Urinary bladder (tissue), 4 donors: Measurements from ENCODE around the gene INTS14. TPM values are rescaled to one million over a fixed set of nuclear protein-coding genes. Genes with fewer than 3 reads are reported as not detected.

Experiments
- DNase-seq: peaks from one replicate; pipeline ENCODE4 v3.0.0-alpha.2; 2015; ENCODE audit errors: extremely low spot score
- H3K27ac ChIP-seq: one replicate; pipeline ENCODE4 v1.5.1; 2013; ENCODE audit warnings: low read depth, mild to moderate bottlenecking, moderate library complexity
- H3K36me3 ChIP-seq: one replicate; pipeline ENCODE4 v1.6.1; 2013; ENCODE audit warnings: mild to moderate bottlenecking, moderate library complexity; ENCODE audit not compliant: insufficient read depth
- H3K4me1 ChIP-seq: one replicate; pipeline ENCODE4 v1.6.1; 2013; ENCODE audit warnings: mild to moderate bottlenecking, moderate library complexity; ENCODE audit not compliant: insufficient read depth
- H3K4me3 ChIP-seq: one replicate; pipeline ENCODE4 v1.5.1; 2013; ENCODE audit warnings: low read depth, low read length
- WGBS: extraction: QIAGEN DNeasy Blood & Tissue Kit; methylation state at CpG from one replicate; pipeline ENCODE4 v1.1.7; 2013; 5-methylcytosine and 5-hydroxymethylcytosine counted together
- polyA plus RNA-seq: library from polyadenylated mRNA; stranded (reverse); fragments of 200-250 nt; gene quantifications from one replicate; pipeline ENCODE4 v1.2.3, GENCODE V29; 2013
- total RNA-seq: library from RNA; depleted of rRNA; stranded (reverse); fragments of >200 nt; gene quantifications from one replicate; pipeline ENCODE4 v1.2.3, GENCODE V29; 2014
- donor health status: healthy with polysubstance abuse.
- donor health status: healthy.

INTS14 gene
- total and polyA plus RNA-seq, 2 donors = 24.1 to 48.5 TPM

DNA sequence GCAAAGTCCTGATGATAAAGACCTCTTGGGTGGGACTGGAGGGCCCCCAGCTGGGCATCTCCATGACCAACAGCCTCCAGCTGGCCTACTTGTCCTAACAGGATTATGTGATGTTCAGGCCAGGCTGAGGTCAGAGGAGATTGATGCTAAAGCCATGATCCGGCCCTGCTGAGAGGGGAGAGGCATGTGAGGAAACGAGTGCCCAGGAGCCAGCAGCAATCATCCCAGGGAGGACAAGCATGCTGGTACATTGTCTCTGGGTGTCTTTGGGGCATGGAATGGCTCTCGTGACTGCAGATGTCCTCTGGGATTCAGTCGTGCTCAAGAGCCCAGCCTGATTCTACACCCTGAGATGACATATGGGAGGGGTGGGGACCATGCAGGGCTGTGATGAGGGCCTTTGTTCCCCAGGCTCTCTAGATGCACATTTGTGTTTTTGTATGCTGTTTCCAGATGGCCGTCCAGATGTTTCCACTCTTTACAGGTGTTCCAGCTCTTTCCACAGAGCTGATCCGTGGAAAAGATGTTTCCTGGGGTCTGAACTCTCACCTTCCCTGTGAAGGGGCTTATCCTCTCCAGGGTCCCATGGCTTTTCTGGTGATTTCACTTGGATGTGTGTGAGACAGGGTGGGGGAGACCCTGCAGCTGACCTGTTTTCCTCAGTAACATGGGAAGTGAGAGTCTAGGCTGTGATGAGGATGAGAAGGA, 31.0 kb upstream of the INTS14 start:
- no peak overlapping the region for H3K4me3 ChIP-seq
- no peak for DNase-seq
- 50% methylated on average over 6 of the region's 6 CpGs for WGBS
- H3K36me3 ChIP-seq = no peaks in the 10 kb centered on the region
- H3K4me1 ChIP-seq = no peaks in the 10 kb centered on the region
- H3K27ac ChIP-seq = no peak overlapping the region

DNA sequence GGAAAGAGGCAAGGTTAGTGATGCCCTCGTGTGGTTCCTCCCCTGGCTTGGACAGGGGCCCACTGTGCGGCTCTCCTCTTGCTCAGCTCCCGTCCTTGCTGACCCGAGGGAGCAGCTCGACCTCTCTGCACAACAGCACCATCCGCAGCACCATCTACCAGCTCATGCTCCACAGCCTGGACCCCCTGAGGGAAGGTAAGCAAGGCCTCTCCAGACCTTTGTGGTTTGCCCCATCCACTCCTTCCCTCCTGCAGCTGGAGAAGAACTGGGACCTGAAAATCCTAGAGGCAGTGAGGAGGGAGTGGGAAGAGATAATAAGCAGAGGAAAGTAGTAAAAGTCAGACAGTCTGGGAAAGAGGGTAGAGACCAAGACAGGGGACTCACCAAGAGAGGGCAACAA, 28.6 kb upstream of the INTS14 start:
- no peaks in the 10 kb centered on the region for H3K4me1 ChIP-seq
- no peak overlapping the region for H3K27ac ChIP-seq
- no peak for DNase-seq
- H3K36me3 ChIP-seq = no peaks in the 10 kb centered on the region
- WGBS = 84% methylated on average over 6 of the region's 6 CpGs
- no peak overlapping the region for H3K4me3 ChIP-seq

DNA sequence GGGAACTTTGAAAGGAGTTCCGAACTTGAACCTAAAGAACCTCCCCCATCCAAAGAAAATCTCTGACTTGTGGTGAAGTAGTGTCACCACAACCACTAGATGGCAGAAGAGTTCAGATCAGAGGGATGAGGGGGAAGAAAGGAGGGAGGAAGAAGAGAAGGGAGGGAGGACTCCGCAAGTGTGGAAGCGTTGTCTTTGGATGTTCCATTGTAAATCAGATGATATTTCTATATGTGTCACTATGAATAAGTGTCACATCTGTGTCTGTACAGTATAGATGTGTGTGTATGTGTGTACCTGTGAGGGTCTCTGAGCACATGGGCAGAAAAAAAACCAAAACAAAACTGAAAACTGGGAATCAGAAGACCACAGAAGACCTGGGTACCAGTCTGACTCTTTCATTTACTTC, 27.8 kb upstream of the INTS14 start:
- no peaks in the 10 kb centered on the region for H3K4me1 ChIP-seq
- WGBS = 5% methylated on average over 3 of the region's 3 CpGs
- no peak overlapping the region for H3K27ac ChIP-seq
- no peak overlapping the region for H3K4me3 ChIP-seq
- DNase-seq = peak; percentile 56
- H3K36me3 ChIP-seq = no peaks in the 10 kb centered on the region

DNA sequence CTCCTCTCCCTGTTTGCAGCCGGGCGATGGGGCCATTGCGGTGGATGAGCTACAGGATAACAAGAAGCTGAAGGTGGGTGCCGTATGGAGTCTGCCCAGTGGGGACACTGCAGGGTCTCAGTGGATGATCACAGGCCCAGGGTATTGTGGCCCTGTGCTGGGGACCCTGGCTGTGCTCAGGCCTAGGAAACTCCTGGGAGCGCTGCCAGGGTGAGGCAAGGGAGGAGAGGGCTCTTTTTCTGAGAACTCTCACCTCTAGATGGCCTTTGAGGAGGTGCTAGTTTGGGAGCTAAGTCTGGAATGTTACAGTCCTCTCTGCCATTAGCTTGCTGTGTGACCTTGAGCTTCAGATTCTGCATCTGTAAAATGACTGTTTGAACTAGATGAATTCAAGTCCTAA, 27.2 kb upstream of the INTS14 start:
- H3K4me1 ChIP-seq = no peaks in the 10 kb centered on the region
- no peaks in the 10 kb centered on the region for H3K36me3 ChIP-seq
- DNase-seq = no peak
- no peak overlapping the region for H3K27ac ChIP-seq
- WGBS = 81% methylated on average over 5 of the region's 5 CpGs
- H3K4me3 ChIP-seq = no peak overlapping the region

DNA sequence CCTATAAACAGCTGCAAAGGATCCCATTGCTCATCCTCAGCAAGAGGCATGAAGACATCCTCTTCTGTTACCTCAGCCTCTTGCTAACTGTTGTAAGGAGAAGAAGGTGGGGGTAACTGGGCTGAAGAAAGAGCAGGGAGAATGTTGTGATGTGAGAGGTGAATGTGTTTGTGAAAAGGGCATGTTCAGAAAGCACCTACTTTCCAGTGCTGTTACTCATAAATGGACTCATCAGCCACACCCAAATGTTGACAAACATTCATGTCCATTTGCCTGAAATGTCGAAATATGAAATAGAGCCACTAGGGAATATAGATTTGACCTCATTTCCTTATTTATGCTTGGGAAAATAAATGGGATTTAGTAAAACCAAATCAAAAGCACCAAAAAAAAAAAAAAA, 23.4 kb upstream of the INTS14 start:
- WGBS = 71% methylated on average over 1 of the region's 1 CpG
- no peaks in the 10 kb centered on the region for H3K4me1 ChIP-seq
- H3K36me3 ChIP-seq = no peaks in the 10 kb centered on the region
- DNase-seq = no peak
- H3K4me3 ChIP-seq = no peak overlapping the region
- no peak overlapping the region for H3K27ac ChIP-seq

DNA sequence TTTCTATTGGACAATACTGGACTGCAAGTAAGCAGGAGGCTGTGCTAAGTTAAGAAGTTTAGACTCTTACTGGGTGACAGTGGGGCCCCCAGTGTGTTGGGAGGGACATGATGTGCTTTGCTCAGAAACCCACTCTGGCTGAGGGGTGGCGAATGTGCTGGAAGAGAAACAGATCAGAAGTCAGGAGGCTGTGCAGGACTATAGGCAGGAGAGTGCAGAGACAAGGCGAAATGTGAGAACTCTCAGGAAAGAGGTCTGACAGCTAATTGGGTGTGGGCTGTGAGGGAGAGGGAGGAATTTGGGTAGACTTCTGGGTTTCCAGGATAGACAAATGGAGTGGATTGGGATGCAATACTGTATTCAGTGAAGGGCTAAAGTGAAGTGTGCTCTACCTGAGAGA, 22.8 kb upstream of the INTS14 start:
- no peak for DNase-seq
- 58% methylated on average over 2 of the region's 2 CpGs for WGBS
- no peaks in the 10 kb centered on the region for H3K36me3 ChIP-seq
- H3K4me1 ChIP-seq = no peaks in the 10 kb centered on the region
- no peak overlapping the region for H3K4me3 ChIP-seq
- no peak overlapping the region for H3K27ac ChIP-seq

DNA sequence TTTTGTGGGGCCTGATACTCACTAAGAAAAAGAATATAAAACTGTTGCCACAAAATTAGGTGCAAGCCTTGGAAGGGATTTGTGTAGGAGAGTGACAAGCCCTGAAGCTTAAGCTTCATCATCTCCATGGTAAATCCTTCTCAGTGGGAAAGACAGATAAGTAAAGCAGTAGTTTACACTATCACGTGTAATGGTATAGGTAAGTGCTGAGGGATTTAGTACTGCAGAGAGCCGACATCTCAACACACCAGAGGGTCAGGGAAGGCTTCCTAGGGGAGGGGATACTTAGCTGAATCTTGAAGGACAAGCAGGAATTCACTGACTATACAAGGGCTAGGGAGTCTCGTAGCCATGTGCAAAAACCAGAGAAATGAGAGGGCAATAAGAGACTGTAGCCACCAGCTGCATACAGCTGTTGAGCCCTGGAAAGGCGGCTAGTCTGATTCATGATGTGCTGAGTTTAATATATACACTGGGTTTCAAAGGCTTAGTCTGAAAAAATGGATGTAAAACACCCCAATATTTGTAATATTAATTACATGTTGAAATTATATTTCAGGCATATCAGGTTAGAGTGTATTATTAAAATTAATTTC, 21.9 kb upstream of the INTS14 start:
- 44% methylated on average over 4 of the region's 4 CpGs for WGBS
- H3K27ac ChIP-seq = no peak overlapping the region
- no peak overlapping the region for H3K4me3 ChIP-seq
- H3K36me3 ChIP-seq = no peaks in the 10 kb centered on the region
- no peaks in the 10 kb centered on the region for H3K4me1 ChIP-seq
- DNase-seq = no peak

DNA sequence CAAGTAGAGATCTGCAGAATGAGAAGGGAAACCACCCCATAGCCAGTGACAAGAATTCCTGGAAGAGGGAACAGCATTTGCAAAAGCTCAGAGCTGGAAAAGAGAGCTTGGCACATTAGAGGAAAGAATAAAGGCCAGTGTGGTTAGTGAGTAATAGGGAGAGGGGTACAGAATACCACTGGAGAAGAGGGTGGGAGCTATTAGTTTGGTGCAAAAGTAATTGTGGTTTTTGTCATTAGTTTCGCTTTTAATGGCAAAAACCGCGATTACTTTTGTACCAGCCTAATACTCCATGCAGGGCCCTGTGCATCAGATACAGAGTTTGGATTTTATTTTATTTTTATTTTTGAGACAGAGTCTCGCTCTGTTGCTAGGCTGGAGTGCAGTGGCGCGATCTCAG, 20.6 kb upstream of the INTS14 start:
- Histone ChIP-seq H3K27ac (no peak overlapping the region), H3K4me1 (no peaks in the 10 kb centered on the region), H3K36me3 (no peaks in the 10 kb centered on the region), H3K4me3 (no peak overlapping the region)
- WGBS = 96% methylated on average over 6 of the region's 6 CpGs
- no peak for DNase-seq

DNA sequence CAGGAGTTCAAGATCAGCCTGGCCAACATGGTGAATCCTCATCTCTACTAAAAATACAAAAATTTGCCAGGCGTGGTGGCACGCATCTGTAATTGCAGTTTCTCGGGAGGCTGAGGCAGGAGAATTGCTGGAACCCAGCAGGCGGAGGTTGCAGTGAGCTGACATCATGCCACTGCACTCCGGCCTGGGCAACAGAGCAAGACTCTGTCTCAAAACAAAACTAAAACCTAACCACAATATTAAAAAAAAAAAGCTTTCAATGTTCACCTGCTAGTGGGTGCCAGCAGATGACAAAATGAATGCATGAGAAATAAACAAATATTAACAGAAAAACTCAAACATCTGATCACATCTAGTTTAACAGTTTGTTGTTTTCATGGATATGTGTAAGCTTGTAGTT, 19.8 kb upstream of the INTS14 start:
- DNase-seq = no peak
- H3K27ac ChIP-seq = no peak overlapping the region
- H3K4me3 ChIP-seq = no peak overlapping the region
- H3K4me1 ChIP-seq = no peaks in the 10 kb centered on the region
- no peaks in the 10 kb centered on the region for H3K36me3 ChIP-seq
- 94% methylated on average over 5 of the region's 5 CpGs for WGBS

DNA sequence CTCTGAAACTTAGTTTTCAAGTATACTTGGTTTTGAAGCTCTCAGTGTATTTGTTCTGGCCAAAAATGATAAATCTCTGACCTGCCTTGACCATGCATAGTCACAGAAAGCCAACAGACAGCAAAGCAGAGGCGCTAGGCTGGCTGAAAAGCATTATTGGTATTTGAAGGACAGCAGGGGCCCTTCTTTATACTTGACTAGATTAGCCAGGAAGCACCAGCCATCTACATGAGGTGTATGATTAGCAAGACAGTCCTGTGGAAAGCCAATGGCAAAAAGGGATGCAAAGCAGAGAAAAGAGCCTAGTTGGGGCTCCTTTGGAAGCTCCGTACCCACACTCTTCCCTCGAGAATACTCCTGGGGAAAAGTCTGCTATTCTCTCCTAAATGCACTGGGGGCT, 18.6 kb upstream of the INTS14 start:
- Histone ChIP-seq H3K4me1 (no peaks in the 10 kb centered on the region), H3K27ac (no peak overlapping the region), H3K4me3 (no peak overlapping the region), H3K36me3 (no peaks in the 10 kb centered on the region)
- 91% methylated on average over 3 of the region's 3 CpGs for WGBS
- DNase-seq = no peak

DNA sequence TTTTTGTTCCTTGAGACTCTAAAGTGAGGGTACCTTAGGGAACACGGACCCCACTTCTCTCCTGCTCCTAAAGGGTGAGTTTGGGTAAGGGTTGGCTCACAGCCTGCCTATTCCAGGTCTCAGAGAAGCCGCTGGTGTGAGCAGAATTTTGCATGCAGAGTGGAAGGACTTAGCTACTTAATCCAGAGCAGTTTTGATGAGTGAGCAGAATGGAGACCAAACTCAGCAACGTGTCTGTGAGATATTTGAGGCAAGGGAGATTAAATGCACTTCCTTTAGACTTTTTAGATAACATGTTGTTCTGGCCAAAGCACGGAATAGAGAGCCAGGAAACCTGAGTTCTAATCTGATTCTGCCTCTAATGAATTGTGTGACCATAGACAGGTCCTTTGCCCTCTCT, 15.9 kb upstream of the INTS14 start:
- Histone ChIP-seq H3K4me1 (no peaks in the 10 kb centered on the region), H3K36me3 (no peaks in the 10 kb centered on the region), H3K27ac (no peak overlapping the region), H3K4me3 (no peak overlapping the region)
- WGBS = 74% methylated on average over 4 of the region's 4 CpGs
- DNase-seq = no peak

DNA sequence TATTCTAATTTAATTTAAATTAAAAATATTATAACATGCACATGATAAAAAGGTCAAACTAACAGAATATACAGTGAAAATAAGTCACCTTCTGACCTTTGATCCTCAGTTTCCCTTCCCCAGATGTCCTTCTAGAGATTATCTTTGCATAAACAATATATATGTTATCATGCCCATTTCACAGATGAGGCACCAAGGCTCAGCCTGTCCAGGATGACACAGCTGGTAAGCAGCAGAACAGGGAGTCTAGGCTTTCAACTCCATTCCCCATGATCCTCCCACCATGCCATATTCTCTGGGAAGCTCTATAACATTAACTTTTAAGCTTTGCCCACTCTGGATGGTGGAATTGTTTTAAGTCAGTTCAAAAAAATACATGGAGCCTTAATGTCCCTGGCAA, 12.2 kb upstream of the INTS14 start:
- Histone ChIP-seq H3K27ac (no peak overlapping the region), H3K36me3 (no peaks in the 10 kb centered on the region), H3K4me1 (no peaks in the 10 kb centered on the region), H3K4me3 (no peak overlapping the region)
- no peak for DNase-seq

DNA sequence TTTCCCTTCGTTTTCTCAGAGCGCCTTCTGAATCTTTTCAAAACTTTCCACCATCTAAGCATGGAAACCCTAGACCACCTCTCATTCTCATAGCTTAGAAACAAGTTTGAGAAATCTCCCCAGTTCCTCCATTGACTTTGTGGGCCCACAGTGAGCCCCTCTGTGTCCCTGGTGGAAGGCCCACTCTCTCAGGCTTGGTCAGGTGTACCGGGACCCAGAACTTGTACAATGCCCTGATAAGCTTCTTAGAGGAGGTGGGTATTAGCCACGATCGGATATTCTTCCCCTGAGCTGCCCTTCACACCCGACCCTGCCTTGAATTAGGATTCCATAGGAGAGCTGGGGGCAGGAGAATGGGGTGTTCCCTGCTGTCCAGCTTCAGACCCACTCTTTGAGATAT, 10.7 kb upstream of the INTS14 start, which contains the start of gene SLC24A1:
TSS of gene SLC24A1 (plus strand) at position 301 of the 400 bp plus-strand sequence. CDS start 2,143 bp downstream, outside the sequence.
- Histone ChIP-seq H3K27ac (no peak within 1 kb of the TSS), H3K4me1 (no peaks in the 10 kb centered on the region), H3K4me3 (no peak within 1 kb of the TSS), H3K36me3 (no peaks in the 10 kb centered on the region)
- WGBS = 92% methylated on average over 6 of the region's 6 CpGs
- no peak for DNase-seq

DNA sequence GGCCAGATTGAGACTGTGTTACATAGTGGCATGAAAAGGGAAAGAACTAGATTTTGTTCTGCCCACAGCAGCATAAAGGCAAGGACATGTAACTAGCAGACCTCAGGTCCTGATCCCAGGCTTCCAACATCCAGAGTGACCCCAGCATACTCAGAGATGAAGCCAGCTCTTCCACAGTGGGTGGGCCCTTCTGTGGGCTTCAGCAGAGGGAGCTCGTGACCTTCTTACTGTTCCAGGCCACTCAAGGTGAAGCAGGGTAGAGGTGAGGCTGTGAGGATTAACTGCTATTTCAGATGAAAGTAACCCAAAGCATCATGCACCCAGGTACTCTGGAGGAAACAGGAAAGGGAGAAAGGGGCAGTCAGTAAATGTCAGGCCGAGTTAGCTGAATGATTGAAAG, 9.9 kb upstream of the INTS14 start:
- H3K4me3 ChIP-seq = no peak overlapping the region
- H3K4me1 ChIP-seq = no peaks in the 10 kb centered on the region
- H3K36me3 ChIP-seq = no peaks in the 10 kb centered on the region
- DNase-seq = no peak
- WGBS = 86% methylated on average over 2 of the region's 2 CpGs
- H3K27ac ChIP-seq = no peak overlapping the region
